HG03103 (cell line): ENCODE results near the gene ATP13A4.
A peak's percentile ranks its signal among the peaks of the same experiment; 100 is the strongest.

Source experiments
- ATAC-seq: cut with Tn5 transposase; IDR thresholded peaks from one replicate; pipeline ENCODE4 v1.9.1; 2021; ENCODE audit warnings: low read depth; ENCODE audit not compliant: unreplicated experiment

ATP13A4 gene

GRCh38 chr3:193407688-193408087 is 147.0 kb downstream of the ATP13A4 start:
- no peak for ATAC-seq

GRCh38 chr3:193407112-193407511 is 147.6 kb downstream of the ATP13A4 start:
- no peak for ATAC-seq

GRCh38 chr3:193403307-193403706 is 151.4 kb downstream of the ATP13A4 start:
- no peak for ATAC-seq

- ATAC-seq = no peak
These were observed 154.4 kb downstream of the ATP13A4 start for GRCh38 chr3:193400304-193400703.

GRCh38 chr3:193396451-193397244 is 158.0 kb downstream of the ATP13A4 start:
- no peak for ATAC-seq

GRCh38 chr3:193391902-193392301 is 162.8 kb downstream of the ATP13A4 start:
- no peak for ATAC-seq

GRCh38 chr3:193389335-193389734 is 165.4 kb downstream of the ATP13A4 start:
- no peak for ATAC-seq

- ATAC-seq = no peak
These were observed 166.3 kb downstream of the ATP13A4 start for GRCh38 chr3:193388361-193388760.

GRCh38 chr3:193387596-193387995 is 167.1 kb downstream of the ATP13A4 start:
- ATAC-seq = no peak

- no peak for ATAC-seq
These were observed 176.0 kb downstream of the ATP13A4 start, which contains the start of gene ATP13A5 for GRCh38 chr3:193378706-193379105. ATP13A5 (minus strand) TSS chr3:193378753; CDS start chr3:193378725, 28 bp downstream.

- no peak for ATAC-seq
These were observed 177.1 kb downstream of the ATP13A4 start for GRCh38 chr3:193377591-193377990.

- ATAC-seq = no peak
These were observed 179.1 kb downstream of the ATP13A4 start for GRCh38 chr3:193375614-193376013.

GRCh38 chr3:193372783-193373182 is 181.9 kb downstream of the ATP13A4 start:
- ATAC-seq = peak; percentile 73

- no peak for ATAC-seq
These were observed 186.8 kb downstream of the ATP13A4 start for GRCh38 chr3:193367868-193368267.

GRCh38 chr3:193357291-193357690 is 197.4 kb downstream of the ATP13A4 start:
- no peak for ATAC-seq

GRCh38 chr3:193354423-193354822 is 200.3 kb downstream of the ATP13A4 start:
- ATAC-seq = no peak
